ENCODE results near the gene ZNF418. TPM values are rescaled to one million over a fixed set of nuclear protein-coding genes. Genes with fewer than 3 reads are reported as not detected.

The ZNF418 gene
- total and polyA plus RNA-seq, 2 of the 13 experiments (the other 11 are each of a cell fraction or from before 2014, with no cell fraction given), result 0.07 to 0.27 TPM

GRCh38 chr19:57947419-57948134, 12.4 kb upstream of the ZNF418 start, which contains the start of gene ZNF256 (continued):
- no peak for TF ChIP-seq ZFP62 (CRISPR knock-in tag; IDR thresholded peaks at IDR 0.05)
- TF ChIP-seq, protein P1, sequence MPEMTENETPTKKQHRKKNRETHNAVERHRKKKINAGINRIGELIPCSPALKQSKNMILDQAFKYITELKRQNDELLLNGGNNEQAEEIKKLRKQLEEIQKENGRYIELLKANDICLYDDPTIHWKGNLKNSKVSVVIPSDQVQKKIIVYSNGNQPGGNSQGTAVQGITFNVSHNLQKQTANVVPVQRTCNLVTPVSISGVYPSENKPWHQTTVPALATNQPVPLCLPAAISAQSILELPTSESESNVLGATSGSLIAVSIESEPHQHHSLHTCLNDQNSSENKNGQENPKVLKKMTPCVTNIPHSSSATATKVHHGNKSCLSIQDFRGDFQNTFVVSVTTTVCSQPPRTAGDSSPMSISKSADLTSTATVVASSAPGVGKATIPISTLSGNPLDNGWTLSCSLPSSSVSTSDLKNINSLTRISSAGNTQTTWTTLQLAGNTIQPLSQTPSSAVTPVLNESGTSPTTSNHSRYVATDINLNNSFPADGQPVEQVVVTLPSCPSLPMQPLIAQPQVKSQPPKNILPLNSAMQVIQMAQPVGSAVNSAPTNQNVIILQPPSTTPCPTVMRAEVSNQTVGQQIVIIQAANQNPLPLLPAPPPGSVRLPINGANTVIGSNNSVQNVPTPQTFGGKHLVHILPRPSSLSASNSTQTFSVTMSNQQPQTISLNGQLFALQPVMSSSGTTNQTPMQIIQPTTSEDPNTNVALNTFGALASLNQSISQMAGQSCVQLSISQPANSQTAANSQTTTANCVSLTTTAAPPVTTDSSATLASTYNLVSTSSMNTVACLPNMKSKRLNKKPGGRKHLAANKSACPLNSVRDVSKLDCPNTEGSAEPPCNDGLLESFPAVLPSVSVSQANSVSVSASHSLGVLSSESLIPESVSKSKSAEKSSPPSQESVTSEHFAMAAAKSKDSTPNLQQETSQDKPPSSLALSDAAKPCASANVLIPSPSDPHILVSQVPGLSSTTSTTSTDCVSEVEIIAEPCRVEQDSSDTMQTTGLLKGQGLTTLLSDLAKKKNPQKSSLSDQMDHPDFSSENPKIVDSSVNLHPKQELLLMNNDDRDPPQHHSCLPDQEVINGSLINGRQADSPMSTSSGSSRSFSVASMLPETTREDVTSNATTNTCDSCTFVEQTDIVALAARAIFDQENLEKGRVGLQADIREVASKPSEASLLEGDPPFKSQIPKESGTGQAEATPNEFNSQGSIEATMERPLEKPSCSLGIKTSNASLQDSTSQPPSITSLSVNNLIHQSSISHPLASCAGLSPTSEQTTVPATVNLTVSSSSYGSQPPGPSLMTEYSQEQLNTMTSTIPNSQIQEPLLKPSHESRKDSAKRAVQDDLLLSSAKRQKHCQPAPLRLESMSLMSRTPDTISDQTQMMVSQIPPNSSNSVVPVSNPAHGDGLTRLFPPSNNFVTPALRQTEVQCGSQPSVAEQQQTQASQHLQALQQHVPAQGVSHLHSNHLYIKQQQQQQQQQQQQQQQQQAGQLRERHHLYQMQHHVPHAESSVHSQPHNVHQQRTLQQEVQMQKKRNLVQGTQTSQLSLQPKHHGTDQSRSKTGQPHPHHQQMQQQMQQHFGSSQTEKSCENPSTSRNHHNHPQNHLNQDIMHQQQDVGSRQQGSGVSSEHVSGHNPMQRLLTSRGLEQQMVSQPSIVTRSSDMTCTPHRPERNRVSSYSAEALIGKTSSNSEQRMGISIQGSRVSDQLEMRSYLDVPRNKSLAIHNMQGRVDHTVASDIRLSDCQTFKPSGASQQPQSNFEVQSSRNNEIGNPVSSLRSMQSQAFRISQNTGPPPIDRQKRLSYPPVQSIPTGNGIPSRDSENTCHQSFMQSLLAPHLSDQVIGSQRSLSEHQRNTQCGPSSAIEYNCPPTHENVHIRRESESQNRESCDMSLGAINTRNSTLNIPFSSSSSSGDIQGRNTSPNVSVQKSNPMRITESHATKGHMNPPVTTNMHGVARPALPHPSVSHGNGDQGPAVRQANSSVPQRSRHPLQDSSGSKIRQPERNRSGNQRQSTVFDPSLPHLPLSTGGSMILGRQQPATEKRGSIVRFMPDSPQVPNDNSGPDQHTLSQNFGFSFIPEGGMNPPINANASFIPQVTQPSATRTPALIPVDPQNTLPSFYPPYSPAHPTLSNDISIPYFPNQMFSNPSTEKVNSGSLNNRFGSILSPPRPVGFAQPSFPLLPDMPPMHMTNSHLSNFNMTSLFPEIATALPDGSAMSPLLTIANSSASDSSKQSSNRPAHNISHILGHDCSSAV (CRISPR knock-in tag; IDR thresholded peaks at IDR 0.05; ENCODE audit: borderline replicate concordance), result no peak
- no peak for TF ChIP-seq HNRNPL (IDR thresholded peaks at IDR 0.05; ENCODE audit: low read depth, low read length)
- TF ChIP-seq, protein P2, sequence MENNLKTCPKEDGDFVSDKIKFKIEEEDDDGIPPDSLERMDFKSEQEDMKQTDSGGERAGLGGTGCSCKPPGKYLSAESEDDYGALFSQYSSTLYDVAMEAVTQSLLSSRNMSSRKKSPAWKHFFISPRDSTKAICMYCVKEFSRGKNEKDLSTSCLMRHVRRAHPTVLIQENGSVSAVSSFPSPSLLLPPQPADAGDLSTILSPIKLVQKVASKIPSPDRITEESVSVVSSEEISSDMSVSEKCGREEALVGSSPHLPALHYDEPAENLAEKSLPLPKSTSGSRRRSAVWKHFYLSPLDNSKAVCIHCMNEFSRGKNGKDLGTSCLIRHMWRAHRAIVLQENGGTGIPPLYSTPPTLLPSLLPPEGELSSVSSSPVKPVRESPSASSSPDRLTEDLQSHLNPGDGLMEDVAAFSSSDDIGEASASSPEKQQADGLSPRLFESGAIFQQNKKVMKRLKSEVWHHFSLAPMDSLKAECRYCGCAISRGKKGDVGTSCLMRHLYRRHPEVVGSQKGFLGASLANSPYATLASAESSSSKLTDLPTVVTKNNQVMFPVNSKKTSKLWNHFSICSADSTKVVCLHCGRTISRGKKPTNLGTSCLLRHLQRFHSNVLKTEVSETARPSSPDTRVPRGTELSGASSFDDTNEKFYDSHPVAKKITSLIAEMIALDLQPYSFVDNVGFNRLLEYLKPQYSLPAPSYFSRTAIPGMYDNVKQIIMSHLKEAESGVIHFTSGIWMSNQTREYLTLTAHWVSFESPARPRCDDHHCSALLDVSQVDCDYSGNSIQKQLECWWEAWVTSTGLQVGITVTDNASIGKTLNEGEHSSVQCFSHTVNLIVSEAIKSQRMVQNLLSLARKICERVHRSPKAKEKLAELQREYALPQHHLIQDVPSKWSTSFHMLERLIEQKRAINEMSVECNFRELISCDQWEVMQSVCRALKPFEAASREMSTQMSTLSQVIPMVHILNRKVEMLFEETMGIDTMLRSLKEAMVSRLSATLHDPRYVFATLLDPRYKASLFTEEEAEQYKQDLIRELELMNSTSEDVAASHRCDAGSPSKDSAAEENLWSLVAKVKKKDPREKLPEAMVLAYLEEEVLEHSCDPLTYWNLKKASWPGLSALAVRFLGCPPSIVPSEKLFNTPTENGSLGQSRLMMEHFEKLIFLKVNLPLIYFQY (CRISPR knock-in tag; IDR thresholded peaks at IDR 0.05; ENCODE audit: borderline replicate concordance), result 0 out of 2 replicates have a peak, but pooled peaks have one; percentile 27
- no peak for TF ChIP-seq ZNF616 (CRISPR knock-in tag; IDR thresholded peaks at IDR 0.05; ENCODE audit: low read depth)
- no peak for TF ChIP-seq ZFYVE20 (CRISPR knock-in tag; IDR thresholded peaks at IDR 0.05; ENCODE audit: borderline replicate concordance, low read depth)
- TF ChIP-seq ZNF205 (CRISPR knock-in tag; IDR thresholded peaks at IDR 0.05), result no peak
- peak; percentile 84 for TF ChIP-seq ZNF761 (CRISPR knock-in tag; conservative IDR thresholded peaks at IDR 0.05)
- TF ChIP-seq TP53 (CRISPR knock-in tag; conservative IDR thresholded peaks at IDR 0.05), result no peak
- TF ChIP-seq ZNF703 (CRISPR knock-in tag; IDR thresholded peaks at IDR 0.05; ENCODE audit: borderline replicate concordance), result no peak
- TF ChIP-seq PRPF4 (IDR thresholded peaks at IDR 0.05; ENCODE audit: low read depth, low read length, poor library complexity, severe bottlenecking), result no peak
- no peak for TF ChIP-seq ZNF839 (CRISPR knock-in tag; IDR thresholded peaks at IDR 0.05; ENCODE audit: borderline replicate concordance)
- peak; percentile 65; the same call in 1 of the 2 replicates for TF ChIP-seq ZNF563 (CRISPR knock-in tag; IDR thresholded peaks at IDR 0.05)
- TF ChIP-seq ZFP1 (CRISPR knock-in tag; IDR thresholded peaks at IDR 0.05), result no peak

All from HepG2 (cell line).